HepG2 (cell line): Measurements from ENCODE around the gene ZBTB7B. TPM values are rescaled to one million over a fixed set of nuclear protein-coding genes. Genes with fewer than 3 reads are reported as not detected.

Experiments
- ATAC-seq: fragments of 200-7000 bp; cut with Tn5 transposase; 3 replicates; pipeline ENCODE4 v1.9.1; 2020; ENCODE audit warnings: mild to moderate bottlenecking, moderate library complexity
- BruUV-seq: library from RNA; stranded (reverse); fragments of 400-500 nt; replicated peaks from 2 replicates; lab custom pipeline; 2021; lab: Mats Ljungman, UMichigan
- CTCF ChIA-PET: fragments of 300-600 bp; formaldehyde crosslinking; extraction: SDS; loops from one replicate; lab custom pipeline; 2021; ENCODE audit warnings: low total read pairs, inconsistent platforms, low intra/inter-chr PET ratio; lab: Yijun Ruan, JAX
- POLR2A ChIA-PET: fragments of 350-600 bp; sonication (Branson Sonifier 250); formaldehyde crosslinking; loops from one replicate; lab custom pipeline; 2020; ENCODE audit warnings: antibody characterized with exemption, inconsistent platforms; lab: Yijun Ruan, JAX
- DNase-seq: peaks from one replicate; pipeline ENCODE4 v3.0.0-alpha.2; 2015; ENCODE audit warnings: low spot score
- FAIRE-seq: peaks from 3 replicates; lab custom pipeline; 2011; peaks lifted over from hg19 to GRCh38; lab: Jason Lieb, UNC
- H2AFZ ChIP-seq: one replicate; pipeline ENCODE4 v1.6.1; 2011; ENCODE audit warnings: low read length, inconsistent platforms
- H3K27ac ChIP-seq: fragments of 300-600 bp; 3 replicates; pipeline ENCODE4 v1.8.0; 2011; ENCODE audit warnings: mixed run types, mild to moderate bottlenecking, mixed read lengths, low read length, inconsistent platforms; ENCODE audit not compliant: insufficient read depth; ENCODE audit errors: extremely low read length
- H3K27me3 ChIP-seq, 2 experiments: fragments of 200-600 bp in 1 of 2; 2 replicates in 1 of 2; 3 replicates in 1 of 2; pipeline versions ENCODE4 v1.6.0 to v1.8.0; 2011; ENCODE audit warnings: low read length in 2 of 2, mild to moderate bottlenecking in 2 of 2, moderate library complexity in 2 of 2, inconsistent platforms in 1 of 2; ENCODE audit not compliant: insufficient read depth in 2 of 2, control insufficient read depth in 1 of 2
- H3K36me3 ChIP-seq, 2 experiments: fragments of 200-600 bp in 1 of 2; replicated peaks in 1 of 2; 2 replicates in 1 of 2; 3 replicates in 1 of 2; pipeline versions ENCODE4 v1.5.1 to v1.8.0; 2011; ENCODE audit warnings: low read length in 2 of 2, inconsistent platforms in 1 of 2; ENCODE audit not compliant: insufficient read depth in 2 of 2, control insufficient read depth in 1 of 2
- H3K4me1 ChIP-seq: 2 replicates; pipeline ENCODE4 v1.5.1; 2012; ENCODE audit warnings: low read length, inconsistent platforms; ENCODE audit not compliant: insufficient read depth
- H3K4me2 ChIP-seq: 2 replicates; pipeline ENCODE4 v1.6.0; 2011; ENCODE audit warnings: low read depth, low read length, inconsistent platforms
- H3K4me3 ChIP-seq, 3 experiments: fragments of 200-600 bp in 1 of 3; sonication (generic), shearing (Covaris generic) in 1 of 3; replicated peaks in 1 of 3; 2 replicates each; pipeline ENCODE4 v1.5.1; 2011 to 2016; ENCODE audit warnings: low read length in 3 of 3, inconsistent platforms in 2 of 3, low read depth in 2 of 3, mild to moderate bottlenecking in 2 of 3, control low read depth in 1 of 3, mixed read lengths in 1 of 3; ENCODE audit not compliant: insufficient read depth in 1 of 3
- H3K79me2 ChIP-seq: one replicate; pipeline ENCODE4 v1.6.1; 2011; ENCODE audit warnings: low read length, inconsistent platforms; ENCODE audit not compliant: insufficient read depth
- H3K9ac ChIP-seq: 2 replicates; pipeline ENCODE4 v1.6.0; 2011; ENCODE audit warnings: mild to moderate bottlenecking, low read depth, low read length, inconsistent platforms; ENCODE audit not compliant: insufficient read depth
- H3K9me3 ChIP-seq: 2 replicates; pipeline ENCODE4 v1.5.1; 2012; ENCODE audit warnings: mild to moderate bottlenecking, low read length
- H4K20me1 ChIP-seq: 2 replicates; pipeline ENCODE4 v1.6.0; 2011; ENCODE audit warnings: inconsistent platforms, mild to moderate bottlenecking, low read length, moderate library complexity; ENCODE audit not compliant: insufficient read depth
- CEBPZ ChIP-seq: IDR thresholded peaks from 2 replicates; pipeline ENCODE4 v1.6.1; 2012; ENCODE audit warnings: low read length, improper control_type of control experiment
- MAFK ChIP-seq, 2 experiments: IDR thresholded peaks in 1 of 2; conservative IDR thresholded peaks in 1 of 2; 2 replicates each; pipeline ENCODE4 v1.6.1; 2011; ENCODE audit warnings: improper control_type of control experiment in 2 of 2, low read length in 2 of 2
- MTERF4 ChIP-seq: sonication (generic); formaldehyde crosslinking; IDR thresholded peaks from 2 replicates; pipeline ENCODE4 v1.8.0; 2023; ENCODE audit warnings: mild to moderate bottlenecking, missing genetic modification reagents
- NFYC ChIP-seq: IDR thresholded peaks from 2 replicates; pipeline ENCODE4 v1.6.1; 2016; ENCODE audit warnings: missing genetic modification reagents, missing compliant biosample characterization
- SIN3A ChIP-seq: IDR thresholded peaks from 2 replicates; pipeline ENCODE4 v1.6.1; 2011; ENCODE audit warnings: low read depth, mild to moderate bottlenecking, control low read depth, low read length, borderline replicate concordance
- ZFP36L2 ChIP-seq: sonication (generic); formaldehyde crosslinking; IDR thresholded peaks from 2 replicates; pipeline ENCODE4 v1.4.0; 2020; ENCODE audit warnings: missing genetic modification reagents
- ZNF326 ChIP-seq: sonication (generic); formaldehyde crosslinking; IDR thresholded peaks from 2 replicates; pipeline ENCODE4 v1.4.0; 2020; ENCODE audit warnings: missing genetic modification reagents, borderline replicate concordance
- ZNF432 ChIP-seq: sonication (generic); formaldehyde crosslinking; IDR thresholded peaks from 2 replicates; pipeline ENCODE4 v1.5.0; 2020; ENCODE audit warnings: missing genetic modification reagents, mild to moderate bottlenecking, borderline replicate concordance
- ZNF646 ChIP-seq: sonication (generic); formaldehyde crosslinking; IDR thresholded peaks from 2 replicates; pipeline ENCODE4 v1.9.0; 2021; ENCODE audit warnings: mild to moderate bottlenecking, missing genetic modification reagents
- ZNF713 ChIP-seq: sonication (generic); formaldehyde crosslinking; IDR thresholded peaks from 2 replicates; pipeline ENCODE4 v1.4.0; 2020; ENCODE audit warnings: mild to moderate bottlenecking, missing genetic modification reagents
- ZZZ3 ChIP-seq: sonication (generic); formaldehyde crosslinking; IDR thresholded peaks from 2 replicates; pipeline ENCODE4 v1.4.0; 2020; ENCODE audit warnings: missing genetic modification reagents, mild to moderate bottlenecking, borderline replicate concordance
- WGBS: methylation state at CpG from one replicate; pipeline ENCODE4 v1.1.6; 2017; ENCODE audit warnings: low lambda C conversion rate; 5-methylcytosine and 5-hydroxymethylcytosine counted together
- in situ Hi-C: cut with HindIII; loops from 2 replicates; pipeline ENCODE4 v1.10.0; 2017; ENCODE audit warnings: low pct_unique_long_range_greater_than_20kb; ENCODE audit not compliant: extremely low pct_ligation_motif_present
- intact Hi-C: fragments of 100-400 bp; cut with micrococcal nuclease; formaldehyde crosslinking; loops from one replicate; pipeline ENCODE4 v1.10.0; 2022; ENCODE audit not compliant: unreplicated experiment
- polyA plus RNA-seq, 8 experiments: library from polyadenylated mRNA; depleted of rRNA in 3 of 8; stranded (reverse) in 7 of 8; unstranded in 1 of 8; fragments of >200 nt; fragmentation: Illumina TruSeq in 4 of 8; extraction: Trizol in 4 of 8; gene quantifications; 2 replicates each; pipeline versions ENCODE4 v1.2.1 to v1.2.3, GENCODE V29; 2011 to 2016; ENCODE audit warnings: low read depth in 4 of 8, missing spikeins in 1 of 8, mixed read lengths in 1 of 8; ENCODE audit not compliant: insufficient read depth in 1 of 8
- total RNA-seq, 5 experiments: library from RNA; depleted of rRNA; stranded (reverse); fragments of >200 nt; fragmentation: Illumina TruSeq; extraction: Trizol; gene quantifications; 2 replicates each; pipeline ENCODE4 v1.2.3, GENCODE V29; 2016; ENCODE audit warnings: low read depth in 1 of 5

Gene ZBTB7B
- total and polyA plus RNA-seq, 2 of the 13 experiments (the other 11 are each of a cell fraction or from before 2014, with no cell fraction given): 15.5 to 17.5 TPM

GRCh38 chr1:154959426-154959780 lies 43.2 kb upstream of the ZBTB7B start:
- WGBS: 100% methylated on average over 7 of the region's 7 CpGs
- intact Hi-C loops (no loop called here), in situ Hi-C loops (no loop called here)
- Histone ChIP-seq H3K27ac (no peak overlapping the region), H3K27me3 (no peaks in the 10 kb centered on the region; a peak in 1 of 5 replicates), H2AFZ (no peak overlapping the region), H4K20me1 (no peaks in the 10 kb centered on the region), H3K36me3 (peaks cover 6 to 28% of the 10 kb centered on the region in 2 experiments; a peak in 3 of 5 replicates), H3K4me3 (no peak overlapping the region), H3K9ac (no peak overlapping the region), H3K9me3 (no peaks in the 10 kb centered on the region), H3K79me2 (peaks cover 17% of the 10 kb centered on the region), H3K4me1 (peaks cover 51% of the 10 kb centered on the region), H3K4me2 (no peak overlapping the region)
- ChIA-PET POLR2A (interaction anchor here (1.3 to 8.3 kb wide), 3 partner anchors 14 to 58 kb away, joined by 3 to 148 read pairs (median 8); partner anchors contain the start of genes CKS1B and SHC1), CTCF (no interaction called here)
- DNase-seq (no peak), ATAC-seq (no peak), FAIRE-seq (no peak)
- BruUV-seq: no TSS peak
- TF ChIP-seq MTERF4 (no peak), ZNF713 (CRISPR knock-in tag) (no peak), ZFP36L2 (CRISPR knock-in tag) (no peak), ZNF326 (CRISPR knock-in tag) (no peak), CEBPZ (no peak), ZNF432 (CRISPR knock-in tag) (no peak), NFYC (CRISPR knock-in tag) (no peak), SIN3A (no peak), ZZZ3 (CRISPR knock-in tag) (no peak), ZNF646 (no peak), MAFK (conservative IDR thresholded peaks at IDR 0.05 in 1 of 2, IDR thresholded peaks at IDR 0.05 in 1 of 2; ENCODE audit: low read length in 2 of 2) (no peak)
